SU-DHL-6 (cell line): ENCODE measurements around the gene SGCG.

ENCODE experiments used
- H2AFZ ChIP-seq: fragments of 200-600 bp; sonication (generic); 2 replicates; pipeline ENCODE4 v1.6.1; 2014; ENCODE audit warnings: low read depth, mild to moderate bottlenecking, moderate library complexity, mixed read lengths, antibody characterized with exemption, low read length; ENCODE audit not compliant: severe bottlenecking
- H3F3A ChIP-seq: fragments of 200-600 bp; shearing (Covaris generic); 2 replicates; pipeline ENCODE4 v1.6.0; 2016; ENCODE audit warnings: antibody characterized with exemption, mild to moderate bottlenecking; ENCODE audit not compliant: insufficient read depth
- H3K27ac ChIP-seq: fragments of 200-600 bp; sonication (generic); 2 replicates; pipeline ENCODE4 v1.5.1; 2016; ENCODE audit warnings: low read depth, mild to moderate bottlenecking, low read length, moderate library complexity, mixed read lengths
- H3K27me3 ChIP-seq: fragments of 200-600 bp; sonication (generic), shearing (Covaris generic); 2 replicates; pipeline ENCODE4 v1.6.0; 2014; ENCODE audit warnings: mild to moderate bottlenecking, low read length
- H3K36me3 ChIP-seq: fragments of 200-600 bp; sonication (generic); 2 replicates; pipeline ENCODE4 v1.6.1; 2014; ENCODE audit warnings: mild to moderate bottlenecking, low read length, mixed read lengths
- H3K4me2 ChIP-seq: fragments of 300-600, 200-600 bp; shearing (Covaris generic), sonication (generic); 2 replicates; pipeline ENCODE4 v1.6.0; 2014; ENCODE audit warnings: low read length, low read depth, mild to moderate bottlenecking; ENCODE audit not compliant: poor library complexity, severe bottlenecking
- H3K4me3 ChIP-seq: fragments of 200-600 bp; sonication (generic); 2 replicates; pipeline ENCODE4 v1.5.1; 2014; ENCODE audit warnings: antibody characterized with exemption, low read length, mild to moderate bottlenecking, mixed read lengths; ENCODE audit not compliant: insufficient read depth, poor library complexity, severe bottlenecking
- H3K79me2 ChIP-seq: fragments of 200-600 bp; sonication (generic); 2 replicates; pipeline ENCODE4 v1.6.1; 2014; ENCODE audit warnings: mild to moderate bottlenecking, low read length, moderate library complexity; ENCODE audit not compliant: insufficient read depth
- H3K9ac ChIP-seq: fragments of 200-600 bp; sonication (generic); 2 replicates; pipeline ENCODE4 v1.7.0; 2014; ENCODE audit warnings: mild to moderate bottlenecking, low read length
- H3K9me2 ChIP-seq: fragments of 200-600 bp; sonication (generic); replicated peaks from 2 replicates; pipeline ENCODE4 v1.6.1; 2014; ENCODE audit warnings: low read length; ENCODE audit not compliant: insufficient read depth
- H3K9me3 ChIP-seq: fragments of 200-600 bp; sonication (generic); 2 replicates; pipeline ENCODE4 v1.6.1; 2014; ENCODE audit warnings: low read length, mixed read lengths; ENCODE audit not compliant: insufficient read depth
- H4K20me1 ChIP-seq: fragments of 200-600 bp; sonication (generic); 2 replicates; pipeline ENCODE4 v1.6.1; 2014; ENCODE audit warnings: low read depth, mild to moderate bottlenecking, antibody characterized with exemption, low read length, moderate library complexity, mixed read lengths
- EZH2phosphoT487 ChIP-seq: fragments of 200-600 bp; sonication (generic), shearing (Covaris generic); conservative IDR thresholded peaks from 2 replicates; pipeline ENCODE4 v1.6.1; 2018; ENCODE audit warnings: mild to moderate bottlenecking, antibody characterized with exemption, low read length, moderate library complexity, mixed read lengths
- TF ChIP-seq, protein P1 (sequence below): fragments of 200-600 bp; sonication (generic); IDR thresholded peaks from one replicate; pipeline ENCODE4 v1.5.1; 2017; ENCODE audit warnings: antibody characterized with exemption, mild to moderate bottlenecking, low read length, moderate library complexity; ENCODE audit not compliant: insufficient read depth, poor library complexity, severe bottlenecking

SGCG gene

GRCh38 chr13:23357349-23357748 is 176.6 kb downstream of the SGCG start:
- H2AFZ ChIP-seq = no peak overlapping the region
- no peaks in the 10 kb centered on the region for H3K9me3 ChIP-seq
- H3K79me2 ChIP-seq = no peaks in the 10 kb centered on the region
- no peaks in the 10 kb centered on the region for H3K9me2 ChIP-seq
- H3K4me2 ChIP-seq = no peak overlapping the region
- peaks cover 2% of the 10 kb centered on the region; the same call in 1 of the 2 replicates for H3K36me3 ChIP-seq
- H4K20me1 ChIP-seq = no peaks in the 10 kb centered on the region
- H3F3A ChIP-seq = no peaks in the 10 kb centered on the region
- H3K27me3 ChIP-seq = no peaks in the 10 kb centered on the region
- no peak overlapping the region for H3K4me3 ChIP-seq
- no peak overlapping the region for H3K9ac ChIP-seq
- TF ChIP-seq, protein P1, sequence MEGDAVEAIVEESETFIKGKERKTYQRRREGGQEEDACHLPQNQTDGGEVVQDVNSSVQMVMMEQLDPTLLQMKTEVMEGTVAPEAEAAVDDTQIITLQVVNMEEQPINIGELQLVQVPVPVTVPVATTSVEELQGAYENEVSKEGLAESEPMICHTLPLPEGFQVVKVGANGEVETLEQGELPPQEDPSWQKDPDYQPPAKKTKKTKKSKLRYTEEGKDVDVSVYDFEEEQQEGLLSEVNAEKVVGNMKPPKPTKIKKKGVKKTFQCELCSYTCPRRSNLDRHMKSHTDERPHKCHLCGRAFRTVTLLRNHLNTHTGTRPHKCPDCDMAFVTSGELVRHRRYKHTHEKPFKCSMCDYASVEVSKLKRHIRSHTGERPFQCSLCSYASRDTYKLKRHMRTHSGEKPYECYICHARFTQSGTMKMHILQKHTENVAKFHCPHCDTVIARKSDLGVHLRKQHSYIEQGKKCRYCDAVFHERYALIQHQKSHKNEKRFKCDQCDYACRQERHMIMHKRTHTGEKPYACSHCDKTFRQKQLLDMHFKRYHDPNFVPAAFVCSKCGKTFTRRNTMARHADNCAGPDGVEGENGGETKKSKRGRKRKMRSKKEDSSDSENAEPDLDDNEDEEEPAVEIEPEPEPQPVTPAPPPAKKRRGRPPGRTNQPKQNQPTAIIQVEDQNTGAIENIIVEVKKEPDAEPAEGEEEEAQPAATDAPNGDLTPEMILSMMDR = no peak
- no peak for TF ChIP-seq EZH2phosphoT487
- H3K27ac ChIP-seq = no peak overlapping the region

GRCh38 chr13:23359882-23360281 is 179.1 kb downstream of the SGCG start:
- H3K9me3 ChIP-seq = no peaks in the 10 kb centered on the region
- no peak overlapping the region for H2AFZ ChIP-seq
- no peak overlapping the region for H3K4me2 ChIP-seq
- no peaks in the 10 kb centered on the region for H3K27me3 ChIP-seq
- no peak overlapping the region for H3K9ac ChIP-seq
- H3K79me2 ChIP-seq = no peaks in the 10 kb centered on the region
- no peak overlapping the region for H3K27ac ChIP-seq
- H3F3A ChIP-seq = no peaks in the 10 kb centered on the region
- no peaks in the 10 kb centered on the region for H4K20me1 ChIP-seq
- H3K4me3 ChIP-seq = no peak overlapping the region
- no peaks in the 10 kb centered on the region for H3K9me2 ChIP-seq
- no peak for TF ChIP-seq EZH2phosphoT487
- TF ChIP-seq, protein P1 = no peak
- H3K36me3 ChIP-seq = peaks cover 5% of the 10 kb centered on the region; the same call in 1 of the 2 replicates

GRCh38 chr13:23365652-23366051 is 184.9 kb downstream of the SGCG start:
- H3K4me2 ChIP-seq = no peak overlapping the region
- no peaks in the 10 kb centered on the region for H3K9me3 ChIP-seq
- H3K36me3 ChIP-seq = peaks cover 21% of the 10 kb centered on the region; the same call in 1 of the 2 replicates
- no peak for TF ChIP-seq EZH2phosphoT487
- TF ChIP-seq, protein P1 = no peak
- no peak overlapping the region for H3K9ac ChIP-seq
- no peak overlapping the region for H3K27ac ChIP-seq
- no peak overlapping the region for H3K4me3 ChIP-seq
- H2AFZ ChIP-seq = no peak overlapping the region
- no peaks in the 10 kb centered on the region for H3K9me2 ChIP-seq
- H3F3A ChIP-seq = no peaks in the 10 kb centered on the region
- no peaks in the 10 kb centered on the region for H3K79me2 ChIP-seq
- H4K20me1 ChIP-seq = no peaks in the 10 kb centered on the region
- no peaks in the 10 kb centered on the region for H3K27me3 ChIP-seq
